Measurements from ENCODE around the gene MEGF6. TPM values are rescaled to one million over a fixed set of nuclear protein-coding genes. Genes with fewer than 3 reads are reported as not detected.

The MEGF6 gene
- total RNA-seq, 2 experiments from 2014 or later: 2.0 to 2.5 TPM

DNA sequence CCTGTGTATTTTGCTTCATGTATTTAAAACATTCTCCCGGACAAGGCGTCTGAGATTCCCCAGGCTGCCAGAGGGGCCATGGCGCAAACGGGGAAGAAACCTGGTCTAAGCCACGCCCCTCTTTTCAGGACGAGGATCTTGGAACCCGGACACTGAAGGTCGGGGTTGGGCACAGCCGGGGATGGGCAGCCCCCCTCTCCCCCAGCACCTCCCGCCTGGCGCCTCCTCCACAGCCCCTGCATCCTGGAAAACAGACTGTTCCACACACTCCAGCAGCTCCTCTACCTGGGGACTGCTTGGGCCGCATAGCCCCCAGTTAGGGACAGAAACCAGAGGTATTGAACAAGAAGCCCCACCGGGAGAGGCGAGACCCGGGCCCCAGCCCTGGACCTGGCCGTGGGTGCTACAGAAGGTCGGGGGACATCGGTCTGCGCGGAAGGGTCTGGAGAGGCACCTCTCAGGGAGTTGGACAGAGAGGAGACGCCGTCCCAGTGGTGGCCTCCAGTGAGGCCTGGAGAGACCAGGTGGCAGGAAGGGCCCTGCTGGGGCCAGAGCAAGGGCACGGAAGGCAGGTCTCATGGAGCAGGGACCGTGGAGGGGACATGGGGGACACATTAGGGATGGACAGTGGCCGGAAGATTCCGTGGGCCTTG is 46.4 kb upstream of the MEGF6 start:
- peaks cover 15% of the 10 kb centered on the region for H3K4me1 Mint-ChIP-seq (ENCODE audit: low read depth)
- peaks cover 46% of the 10 kb centered on the region for H3K27me3 Mint-ChIP-seq

DNA sequence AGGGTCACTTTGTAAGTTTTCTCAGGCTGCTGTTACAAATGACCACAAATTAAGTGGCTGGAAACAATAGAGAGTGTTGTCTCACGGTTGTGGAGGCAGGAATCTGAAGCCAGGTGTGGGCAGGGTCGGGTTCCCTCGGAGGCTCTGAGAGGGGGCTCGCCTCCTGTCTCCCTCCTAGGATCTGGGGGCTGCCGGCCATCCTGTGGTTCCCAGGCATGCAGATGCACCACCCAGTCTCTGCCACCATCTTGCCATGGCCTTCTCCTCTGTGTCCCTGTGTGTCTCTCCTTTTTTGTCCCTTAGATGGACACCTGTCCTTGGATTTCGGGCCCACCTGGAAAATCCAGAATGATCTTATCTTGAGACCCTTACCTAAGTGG is 45.8 kb upstream of the MEGF6 start:
- ATAC-seq (no peak), DNase-seq (no peak)
- H3K27ac Mint-ChIP-seq: no peak overlapping the region
- intact Hi-C loops (cut with micrococcal nuclease): no loop called here
- no peaks in the 10 kb centered on the region for H3K9me3 Mint-ChIP-seq
- ChIA-PET CTCF (no interaction called here), POLR2A (no interaction called here)
- H3K27me3 Mint-ChIP-seq: peaks cover 43% of the 10 kb centered on the region
- no peaks in the 10 kb centered on the region for H3K36me3 Mint-ChIP-seq (ENCODE audit: low read depth)
- no peak overlapping the region for H3K4me3 Mint-ChIP-seq
- peaks cover 15% of the 10 kb centered on the region for H3K4me1 Mint-ChIP-seq (ENCODE audit: low read depth)
- TF ChIP-seq, protein P1, sequence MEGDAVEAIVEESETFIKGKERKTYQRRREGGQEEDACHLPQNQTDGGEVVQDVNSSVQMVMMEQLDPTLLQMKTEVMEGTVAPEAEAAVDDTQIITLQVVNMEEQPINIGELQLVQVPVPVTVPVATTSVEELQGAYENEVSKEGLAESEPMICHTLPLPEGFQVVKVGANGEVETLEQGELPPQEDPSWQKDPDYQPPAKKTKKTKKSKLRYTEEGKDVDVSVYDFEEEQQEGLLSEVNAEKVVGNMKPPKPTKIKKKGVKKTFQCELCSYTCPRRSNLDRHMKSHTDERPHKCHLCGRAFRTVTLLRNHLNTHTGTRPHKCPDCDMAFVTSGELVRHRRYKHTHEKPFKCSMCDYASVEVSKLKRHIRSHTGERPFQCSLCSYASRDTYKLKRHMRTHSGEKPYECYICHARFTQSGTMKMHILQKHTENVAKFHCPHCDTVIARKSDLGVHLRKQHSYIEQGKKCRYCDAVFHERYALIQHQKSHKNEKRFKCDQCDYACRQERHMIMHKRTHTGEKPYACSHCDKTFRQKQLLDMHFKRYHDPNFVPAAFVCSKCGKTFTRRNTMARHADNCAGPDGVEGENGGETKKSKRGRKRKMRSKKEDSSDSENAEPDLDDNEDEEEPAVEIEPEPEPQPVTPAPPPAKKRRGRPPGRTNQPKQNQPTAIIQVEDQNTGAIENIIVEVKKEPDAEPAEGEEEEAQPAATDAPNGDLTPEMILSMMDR (IDR thresholded peaks at IDR 0.05): no peak

More for the DNA sequence above, 46.4 kb upstream of the MEGF6 start:
- no peak overlapping the region for H3K27ac Mint-ChIP-seq
- H3K9me3 Mint-ChIP-seq: no peaks in the 10 kb centered on the region
- no peak for DNase-seq
- intact Hi-C loops (cut with micrococcal nuclease): no loop called here
- no peaks in the 10 kb centered on the region for H3K36me3 Mint-ChIP-seq (ENCODE audit: low read depth)
- no peak overlapping the region for H3K4me3 Mint-ChIP-seq
- ChIA-PET CTCF (no interaction called here), POLR2A (no interaction called here)
- ATAC-seq: no peak
- TF ChIP-seq, protein P1 (IDR thresholded peaks at IDR 0.05): no peak

DNA sequence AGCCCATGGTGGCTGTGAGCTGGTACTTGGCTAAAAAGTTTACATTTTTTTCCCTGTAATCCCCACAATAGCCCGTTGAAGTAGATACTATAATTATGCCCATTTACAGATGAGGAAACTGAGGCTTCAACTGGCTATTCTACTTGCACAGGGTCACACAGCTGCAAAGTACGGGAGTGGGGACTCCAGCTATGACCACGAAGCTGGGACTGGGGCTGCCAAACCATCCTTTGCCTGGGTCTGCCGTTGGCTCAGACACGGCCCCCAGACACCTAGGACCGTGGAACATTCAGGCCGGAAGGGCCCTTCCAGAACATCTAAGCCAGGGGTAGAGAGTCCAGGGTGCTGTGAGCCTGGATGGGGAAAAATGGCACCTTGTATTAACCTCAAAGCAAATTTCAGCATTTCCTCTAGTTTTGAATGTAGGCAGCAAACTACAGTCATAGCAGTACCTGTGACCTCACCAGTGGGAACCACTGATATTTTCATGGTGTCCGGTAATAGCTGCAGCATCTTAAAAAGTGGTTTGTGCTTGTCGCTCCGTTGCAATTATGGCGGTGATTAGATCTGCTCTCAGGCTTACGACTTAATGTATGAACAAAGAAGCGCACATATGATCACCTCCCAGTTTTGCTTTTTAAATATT is 45.3 kb upstream of the MEGF6 start:
- intact Hi-C loops (cut with micrococcal nuclease): no loop called here
- peaks cover 42% of the 10 kb centered on the region for H3K27me3 Mint-ChIP-seq

DNA sequence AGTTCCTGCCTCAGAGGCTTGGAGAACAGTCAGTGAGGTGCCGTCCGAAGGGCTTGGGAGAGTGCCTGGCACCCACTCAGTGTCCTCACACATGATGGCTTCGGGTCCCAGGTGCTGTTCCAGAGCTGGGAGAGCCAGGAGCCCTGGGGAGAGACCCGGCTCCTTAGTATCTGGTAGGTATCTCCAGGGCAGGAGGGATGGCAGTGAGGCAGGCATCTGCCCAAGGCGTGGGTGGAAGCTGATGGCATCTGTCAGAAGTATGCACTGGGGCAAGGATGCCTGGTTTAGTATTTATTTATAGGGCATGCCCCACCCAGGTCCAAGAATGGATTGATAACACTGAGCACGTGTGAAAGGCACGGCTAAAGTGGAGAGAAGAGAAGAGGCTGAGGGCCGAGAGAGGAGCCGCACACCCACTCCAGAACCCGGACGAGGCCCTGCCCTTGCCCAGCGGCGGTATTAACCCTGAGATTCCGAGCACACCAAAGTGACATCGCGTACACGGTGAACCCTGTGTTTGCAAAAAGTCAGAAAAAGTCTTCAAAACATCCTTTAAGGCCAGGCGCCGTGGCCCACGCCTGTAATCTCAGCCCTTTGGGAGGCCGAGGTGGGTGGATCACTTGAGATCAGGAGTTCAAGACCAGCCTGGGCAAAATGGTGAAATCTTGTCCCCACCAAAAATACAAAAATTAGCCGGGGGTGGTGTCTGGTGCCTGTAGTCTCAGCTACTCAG is 43.4 kb upstream of the MEGF6 start:
- ChIA-PET CTCF (interaction anchor here (1.0 to 1.3 kb wide), 3 partner anchors 8 to 69 kb away, joined by 3 to 4 read pairs (median 3); no protein-coding TSS in a partner anchor), POLR2A (no interaction called here)
- Mint-ChIP-seq H3K27me3 (peaks cover 47% of the 10 kb centered on the region), H3K4me3 (no peak overlapping the region), H3K27ac (no peak overlapping the region), H3K4me1 (ENCODE audit: low read depth) (peaks cover 21% of the 10 kb centered on the region), H3K9me3 (no peaks in the 10 kb centered on the region), H3K36me3 (ENCODE audit: low read depth) (no peaks in the 10 kb centered on the region)
- intact Hi-C loops (cut with micrococcal nuclease): no loop called here
- TF ChIP-seq, protein P1 (IDR thresholded peaks at IDR 0.05): no peak
- no peak for ATAC-seq
- DNase-seq: no peak

More for the DNA sequence above, 45.3 kb upstream of the MEGF6 start:
- Mint-ChIP-seq H3K27ac (no peak overlapping the region), H3K9me3 (no peaks in the 10 kb centered on the region), H3K4me1 (ENCODE audit: low read depth) (peaks cover 15% of the 10 kb centered on the region), H3K36me3 (ENCODE audit: low read depth) (no peaks in the 10 kb centered on the region), H3K4me3 (no peak overlapping the region)
- DNase-seq (peak; percentile 60), ATAC-seq (no peak)
- ChIA-PET POLR2A (interaction anchor here (1.2 kb wide), 1 partner anchor 10 kb away, joined by 5 read pairs; no protein-coding TSS in a partner anchor), CTCF (no interaction called here)
- TF ChIP-seq, protein P1 (IDR thresholded peaks at IDR 0.05): no peak

DNA sequence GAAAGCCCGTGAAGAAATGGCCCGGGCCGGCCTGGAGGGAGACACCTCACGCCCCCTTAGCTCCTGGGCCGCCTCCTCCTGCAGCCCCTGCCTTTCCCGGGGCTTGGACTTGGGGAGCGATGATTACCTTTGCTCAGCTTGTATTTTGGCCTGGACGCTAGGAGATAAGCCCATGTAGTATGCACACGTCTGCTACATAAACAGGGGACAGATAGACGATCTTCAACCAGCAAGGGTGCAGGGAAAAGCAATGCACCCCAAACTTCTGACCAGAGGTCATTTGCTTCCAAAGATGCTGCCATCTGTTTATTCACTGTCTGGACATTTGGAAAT is 41.9 kb upstream of the MEGF6 start:
- ATAC-seq (no peak), DNase-seq (no peak)
- Mint-ChIP-seq H3K4me1 (ENCODE audit: low read depth) (peaks cover 31% of the 10 kb centered on the region), H3K27ac (no peak overlapping the region), H3K9me3 (no peaks in the 10 kb centered on the region), H3K4me3 (no peak overlapping the region), H3K27me3 (peaks cover 38% of the 10 kb centered on the region), H3K36me3 (ENCODE audit: low read depth) (peaks cover 2% of the 10 kb centered on the region)
- intact Hi-C loops (cut with micrococcal nuclease): no loop called here
- ChIA-PET POLR2A (no interaction called here), CTCF (interaction anchor here (0.9 kb wide), 1 partner anchor 162 kb away, joined by 3 read pairs; no protein-coding TSS in a partner anchor)
- TF ChIP-seq, protein P1 (IDR thresholded peaks at IDR 0.05): no peak

Measured in activated CD8-positive, alpha-beta T cell treated with anti-CD3 and anti-CD28 coated beads for 36 hours (primary cell).